Measurements from ENCODE around the gene MAP1LC3B2.

Gene MAP1LC3B2

GRCh38 chr12:116538076-116538591, 21.0 kb upstream of the MAP1LC3B2 start:
- no peak for DNase-seq (ENCODE audit: low spot score)

- no peak for DNase-seq (ENCODE audit: low spot score)
These were observed 20.4 kb upstream of the MAP1LC3B2 start for GRCh38 chr12:116538682-116539305.

- no peak for DNase-seq (ENCODE audit: low spot score)
These were observed 19.8 kb upstream of the MAP1LC3B2 start for GRCh38 chr12:116539361-116539771.

GRCh38 chr12:116539905-116540482, 19.2 kb upstream of the MAP1LC3B2 start:
- DNase-seq (ENCODE audit: low spot score), result peak; percentile 44

- DNase-seq (ENCODE audit: low spot score), result no peak
These were observed 18.5 kb upstream of the MAP1LC3B2 start for GRCh38 chr12:116540622-116541152.

- no peak for DNase-seq (ENCODE audit: low spot score)
These were observed 17.4 kb upstream of the MAP1LC3B2 start for GRCh38 chr12:116541547-116542344.

- no peak for DNase-seq (ENCODE audit: low spot score)
These were observed 16.7 kb upstream of the MAP1LC3B2 start for GRCh38 chr12:116542345-116542956.

- no peak for DNase-seq (ENCODE audit: low spot score)
These were observed 14.5 kb upstream of the MAP1LC3B2 start for GRCh38 chr12:116544656-116545055.

GRCh38 chr12:116545144-116545543, 14.0 kb upstream of the MAP1LC3B2 start:
- no peak for DNase-seq (ENCODE audit: low spot score)

GRCh38 chr12:116545936-116546335, 13.2 kb upstream of the MAP1LC3B2 start:
- DNase-seq (ENCODE audit: low spot score), result no peak

- DNase-seq (ENCODE audit: low spot score), result peak; percentile 48
These were observed 11.2 kb upstream of the MAP1LC3B2 start for GRCh38 chr12:116547955-116548501.

GRCh38 chr12:116549993-116550392, 9.2 kb upstream of the MAP1LC3B2 start:
- no peak for DNase-seq (ENCODE audit: low spot score)

- no peak for DNase-seq (ENCODE audit: low spot score)
These were observed 8.0 kb upstream of the MAP1LC3B2 start for GRCh38 chr12:116551151-116551550.

- no peak for DNase-seq (ENCODE audit: low spot score)
These were observed 7.6 kb upstream of the MAP1LC3B2 start for GRCh38 chr12:116551619-116551951.

GRCh38 chr12:116551952-116552772, 7.0 kb upstream of the MAP1LC3B2 start:
- peak; percentile 41 for DNase-seq (ENCODE audit: low spot score)

- no peak for DNase-seq (ENCODE audit: low spot score)
These were observed 6.3 kb upstream of the MAP1LC3B2 start for GRCh38 chr12:116552773-116553373.

GRCh38 chr12:116556356-116556952, 2.7 kb upstream of the MAP1LC3B2 start:
- DNase-seq (ENCODE audit: low spot score), result no peak

GRCh38 chr12:116556964-116557698, 2.0 kb upstream of the MAP1LC3B2 start:
- DNase-seq (ENCODE audit: low spot score), result peak; percentile 18

GRCh38 chr12:116558280-116559161, 660 bp upstream of the MAP1LC3B2 start:
- no peak for DNase-seq (ENCODE audit: low spot score)

All from AG08395 (cell line).